NCI-H226 (cell line): ENCODE data around the gene CCR6.

ENCODE experiments used
- DNase-seq: peaks from one replicate; pipeline ENCODE4 v3.0.0-alpha.2; 2015

The CCR6 gene

GRCh38 chr6:167122041-167122826, 662 bp upstream of the CCR6 start:
- no peak for DNase-seq

GRCh38 chr6:167124753-167125152, 1.9 kb downstream of the CCR6 start:
- DNase-seq: no peak

- no peak for DNase-seq
These were observed 2.5 kb downstream of the CCR6 start for GRCh38 chr6:167125410-167125809.

GRCh38 chr6:167125855-167126349, 3.0 kb downstream of the CCR6 start:
- no peak for DNase-seq

- no peak for DNase-seq
These were observed 5.1 kb downstream of the CCR6 start for GRCh38 chr6:167127785-167128531.

GRCh38 chr6:167129159-167129558, 6.3 kb downstream of the CCR6 start:
- no peak for DNase-seq

GRCh38 chr6:167129562-167129961, 6.7 kb downstream of the CCR6 start:
- DNase-seq: no peak

GRCh38 chr6:167130008-167130677, 7.2 kb downstream of the CCR6 start:
- DNase-seq: no peak

GRCh38 chr6:167130712-167131684, 8.1 kb downstream of the CCR6 start:
- no peak for DNase-seq

GRCh38 chr6:167134448-167135328, 11.8 kb downstream of the CCR6 start:
- no peak for DNase-seq

- no peak for DNase-seq
These were observed 13.5 kb downstream of the CCR6 start for GRCh38 chr6:167136376-167136775.

- DNase-seq: no peak
These were observed 14.2 kb downstream of the CCR6 start for GRCh38 chr6:167137081-167137480.

- no peak for DNase-seq
These were observed 15.0 kb downstream of the CCR6 start for GRCh38 chr6:167137881-167138280.

GRCh38 chr6:167139761-167140160, 16.9 kb downstream of the CCR6 start:
- DNase-seq: no peak

GRCh38 chr6:167140589-167141474, 17.9 kb downstream of the CCR6 start:
- no peak for DNase-seq

- no peak for DNase-seq
These were observed 19.0 kb downstream of the CCR6 start for GRCh38 chr6:167141667-167142432.

GRCh38 chr6:167142433-167142761, 19.5 kb downstream of the CCR6 start:
- DNase-seq: no peak

GRCh38 chr6:167143041-167143440, 20.1 kb downstream of the CCR6 start:
- no peak for DNase-seq

- DNase-seq: no peak
These were observed 22.6 kb downstream of the CCR6 start for GRCh38 chr6:167145461-167145860.

- no peak for DNase-seq
These were observed 23.2 kb downstream of the CCR6 start for GRCh38 chr6:167146135-167146534.
